K562 (cell line): Measurements from ENCODE around the gene NPR3. TPM values are rescaled to one million over a fixed set of nuclear protein-coding genes. Genes with fewer than 3 reads are reported as not detected.

Source experiments
- C11orf30 ChIP-seq: fragments of 450-650 bp; IDR thresholded peaks from 2 replicates; pipeline ENCODE4 v1.6.1; 2016; ENCODE audit warnings: low read depth, mild to moderate bottlenecking
- CBFB ChIP-seq: sonication (generic); formaldehyde crosslinking; IDR thresholded peaks from 2 replicates; pipeline ENCODE4 v1.4.0; 2020; ENCODE audit warnings: mild to moderate bottlenecking, missing genetic modification reagents
- HDAC3 ChIP-seq: fragments of 450-650 bp; IDR thresholded peaks from 2 replicates; pipeline ENCODE4 v1.6.1; 2018; ENCODE audit warnings: borderline replicate concordance, mild to moderate bottlenecking, moderate library complexity; ENCODE audit not compliant: partially characterized antibody
- HMBOX1 ChIP-seq: sonication (generic); IDR thresholded peaks from 2 replicates; pipeline ENCODE4 v1.6.1; 2016
- HNRNPK ChIP-seq: fragments of 200-400 bp; formaldehyde crosslinking; IDR thresholded peaks from one replicate; pipeline ENCODE4 v1.6.1; 2018; ENCODE audit warnings: mild to moderate bottlenecking, low read depth, low read length; ENCODE audit not compliant: poor library complexity, severe bottlenecking
- SREBF1 ChIP-seq: fragments of 150-350 bp; IDR thresholded peaks from 2 replicates; pipeline ENCODE4 v1.6.1; 2014; ENCODE audit warnings: antibody characterized with exemption, low read depth, low read length, borderline replicate concordance
- STAT6 ChIP-seq: sonication (generic); formaldehyde crosslinking; IDR thresholded peaks from 2 replicates; pipeline ENCODE4 v1.8.1; 2023; ENCODE audit warnings: mild to moderate bottlenecking, missing genetic modification reagents
- ZNF280A ChIP-seq: fragments of 450-650 bp; IDR thresholded peaks from 2 replicates; pipeline ENCODE4 v1.6.1; 2018; ENCODE audit warnings: mild to moderate bottlenecking, low read depth; ENCODE audit not compliant: partially characterized antibody
- ZNF780A ChIP-seq: fragments of 250-450 bp; sonication (Bioruptor Pico); IDR thresholded peaks from 2 replicates; pipeline ENCODE4 v1.5.0; 2021; ENCODE audit warnings: mild to moderate bottlenecking
- polyA plus RNA-seq, 8 experiments: library from polyadenylated mRNA; depleted of rRNA in 4 of 8; stranded (reverse) in 5 of 8; unstranded in 3 of 8; fragments of >200 nt; fragmentation: Nextera tagmentation in 2 of 8; fragmentation: Illumina TruSeq in 1 of 8; extraction: Ambion mirVana in 2 of 8; extraction: Trizol in 1 of 8; gene quantifications; 2 replicates each; pipeline versions ENCODE4 v1.2.1 to v1.2.3, GENCODE V29; 2011 to 2014; ENCODE audit warnings: inconsistent platforms in 1 of 8, missing spikeins in 1 of 8
- total RNA-seq, 7 experiments: library from RNA; depleted of rRNA in 6 of 7; stranded (reverse); fragments of >200 nt in 6 of 7; fragmentation: Illumina TruSeq in 2 of 7; extraction: Trizol in 2 of 7; gene quantifications; 2 replicates each; pipeline versions ENCODE4 v1.2.1 to v1.2.3, GENCODE V29; 2011 to 2021; ENCODE audit warnings: low replicate concordance in 1 of 7

The NPR3 gene
- total and polyA plus RNA-seq, 9 of the 15 experiments (the other 6 are each of a cell fraction or from before 2014, with no cell fraction given) = 0.01 to 0.11 (median 0.04) TPM; not detected in 2

- TF ChIP-seq HMBOX1 (no peak), HDAC3 (no peak), STAT6 (CRISPR knock-in tag) (no peak), HNRNPK (no peak), CBFB (CRISPR knock-in tag) (no peak), C11orf30 (no peak), ZNF280A (no peak), SREBF1 (no peak), ZNF780A (CRISPR knock-in tag) (no peak)
Measured at GRCh38 chr5:32687499-32687831, 23.7 kb upstream of the NPR3 start (continued).
